ENCODE data around the gene RABGGTA.

GRCh38 chr14:24233538-24233866, 37.9 kb downstream of the RABGGTA start:
- no peak for TF ChIP-seq POLR2A (IDR thresholded peaks at IDR 0.05; ENCODE audit: low read length)
- no peak for TF ChIP-seq CTCF (IDR thresholded peaks at IDR 0.05)
- TF ChIP-seq HES2 (IDR thresholded peaks at IDR 0.05), result no peak
- TF ChIP-seq REST (IDR thresholded peaks at IDR 0.05), result no peak
- no peak for TF ChIP-seq CHD2 (IDR thresholded peaks at IDR 0.05; ENCODE audit: low read length, partially characterized antibody)
